K562 (cell line): Measurements from ENCODE around the gene UTRN. TPM values are rescaled to one million over a fixed set of nuclear protein-coding genes. Genes with fewer than 3 reads are reported as not detected.

ENCODE experiments used
- ATAC-seq: fragments of 200-7000 bp; cut with Tn5 transposase; 3 replicates; pipeline ENCODE4 v1.9.1; 2020; ENCODE audit warnings: moderate library complexity
- BruUV-seq: library from RNA; stranded (reverse); fragments of 400-500 nt; replicated peaks from 2 replicates; lab custom pipeline; 2021; lab: Mats Ljungman, UMichigan
- CTCF ChIA-PET: fragments of 300-600 bp; formaldehyde crosslinking; extraction: SDS; loops from one replicate; lab custom pipeline; 2021; ENCODE audit warnings: low intra/inter-chr PET ratio; lab: Yijun Ruan, JAX
- POLR2A ChIA-PET: fragments of 300-600, 350-650 bp; sonication (Branson Sonifier 250); formaldehyde crosslinking; extraction: SDS; loops from one replicate; lab custom pipeline; 2021; ENCODE audit warnings: antibody characterized with exemption, inconsistent platforms; lab: Yijun Ruan, JAX
- DNase-seq, 4 experiments: peaks; one replicate each; pipeline versions ENCODE4 v3.0.0 to v3.0.0-alpha.2; 2011 to 2018; ENCODE audit warnings: low spot score in 3 of 4, mixed read lengths in 3 of 4; ENCODE audit errors: extremely low read depth in 1 of 4
- FAIRE-seq: peaks from 2 replicates; lab custom pipeline; 2011; peaks lifted over from hg19 to GRCh38; lab: Jason Lieb, UNC
- H2AFZ ChIP-seq: 2 replicates; pipeline ENCODE4 v1.6.0; 2011; ENCODE audit warnings: low read depth, low read length, control low read depth, inconsistent platforms
- H3K27ac ChIP-seq: fragments of 200-600 bp; 3 replicates; pipeline ENCODE4 v1.8.0; 2011; ENCODE audit warnings: low read depth, mild to moderate bottlenecking, control low read depth, inconsistent platforms, low read length, moderate library complexity, mixed read lengths; ENCODE audit errors: extremely low read depth
- H3K27me3 ChIP-seq, 2 experiments: fragments of 300-600 bp in 1 of 2; 2 replicates in 1 of 2; 3 replicates in 1 of 2; pipeline versions ENCODE4 v1.6.0 to v1.8.0; 2011; ENCODE audit warnings: inconsistent platforms in 2 of 2, low read length in 2 of 2, mild to moderate bottlenecking in 1 of 2, mixed read lengths in 1 of 2, moderate library complexity in 1 of 2; ENCODE audit not compliant: control insufficient read depth in 2 of 2, insufficient read depth in 2 of 2
- H3K36me3 ChIP-seq: fragments of 300-600 bp; 3 replicates; pipeline ENCODE4 v1.8.0; 2011; ENCODE audit warnings: mild to moderate bottlenecking, low read length, inconsistent platforms; ENCODE audit not compliant: control insufficient read depth, insufficient read depth
- H3K4me1 ChIP-seq, 2 experiments: fragments of 200-600 bp in 1 of 2; replicated peaks in 1 of 2; 2 replicates in 1 of 2; 3 replicates in 1 of 2; pipeline versions ENCODE4 v1.5.1 to v1.8.0; 2011; ENCODE audit warnings: inconsistent platforms in 2 of 2, low read length in 2 of 2, mild to moderate bottlenecking in 1 of 2, mixed read lengths in 1 of 2, moderate library complexity in 1 of 2; ENCODE audit not compliant: control insufficient read depth in 2 of 2, insufficient read depth in 2 of 2
- H3K4me2 ChIP-seq: 2 replicates; pipeline ENCODE4 v1.6.1; 2011; ENCODE audit warnings: low read length, control low read depth, inconsistent platforms, mixed read lengths; ENCODE audit not compliant: insufficient read depth
- H3K4me3 ChIP-seq: fragments of 200-600 bp; sonication (generic), shearing (Covaris generic); 2 replicates; pipeline ENCODE4 v1.5.1; 2016; ENCODE audit warnings: control low read depth, inconsistent platforms
- H3K79me2 ChIP-seq: fragments of 200-600 bp; 3 replicates; pipeline ENCODE4 v1.8.0; 2011; ENCODE audit warnings: low read length, inconsistent platforms; ENCODE audit not compliant: control insufficient read depth, insufficient read depth
- H3K9ac ChIP-seq, 2 experiments: 2 replicates each; pipeline versions ENCODE4 v1.6.0 to v1.6.1; 2011; ENCODE audit warnings: low read depth in 2 of 2, low read length in 2 of 2, control low read depth in 1 of 2, inconsistent platforms in 1 of 2, mild to moderate bottlenecking in 1 of 2, mixed read lengths in 1 of 2; ENCODE audit not compliant: insufficient read depth in 1 of 2
- H3K9me1 ChIP-seq: one replicate; pipeline ENCODE4 v1.6.0; 2011; ENCODE audit warnings: inconsistent platforms, mild to moderate bottlenecking, low read length, moderate library complexity; ENCODE audit not compliant: control insufficient read depth, insufficient read depth
- H3K9me3 ChIP-seq: replicated peaks from 2 replicates; pipeline ENCODE4 v1.5.1; 2011; ENCODE audit warnings: low read depth, low read length, inconsistent platforms; ENCODE audit not compliant: control insufficient read depth, insufficient read depth
- H4K20me1 ChIP-seq: replicated peaks from 2 replicates; pipeline ENCODE4 v1.6.1; 2011; ENCODE audit warnings: low read length, inconsistent platforms, mixed read lengths; ENCODE audit not compliant: control insufficient read depth, insufficient read depth
- ATF4 ChIP-seq: fragments of 450-650 bp; formaldehyde crosslinking; IDR thresholded peaks from 2 replicates; pipeline ENCODE4 v1.4.0; 2022; ENCODE audit warnings: mild to moderate bottlenecking, moderate library complexity
- CXXC5 ChIP-seq: fragments of 250-450 bp; sonication (Bioruptor Pico); IDR thresholded peaks from 2 replicates; pipeline ENCODE4 v1.8.0; 2022; ENCODE audit warnings: inconsistent platforms, mild to moderate bottlenecking, moderate library complexity
- DPF2 ChIP-seq: fragments of 450-650 bp; IDR thresholded peaks from 2 replicates; pipeline ENCODE4 v1.6.1; 2016
- HEY1 ChIP-seq: fragments of 250-450 bp; sonication (Bioruptor Pico); IDR thresholded peaks from 2 replicates; pipeline ENCODE4 v1.5.0; 2020; ENCODE audit warnings: mild to moderate bottlenecking, moderate library complexity, borderline replicate concordance
- MAX ChIP-seq: sonication (generic); formaldehyde crosslinking; IDR thresholded peaks from 2 replicates; pipeline ENCODE4 v1.9.0; 2022; ENCODE audit warnings: mild to moderate bottlenecking, missing genetic modification reagents
- PBX2 ChIP-seq, 2 experiments: IDR thresholded peaks in 1 of 2; conservative IDR thresholded peaks in 1 of 2; 2 replicates each; pipeline ENCODE4 v1.6.1; 2016; ENCODE audit warnings: low read depth in 2 of 2, mild to moderate bottlenecking in 1 of 2, missing compliant biosample characterization in 1 of 2, missing genetic modification characterization in 1 of 2, moderate library complexity in 1 of 2
- RNF2 ChIP-seq: sonication (generic); IDR thresholded peaks from 2 replicates; pipeline ENCODE4 v1.6.1; 2016
- SRSF1 ChIP-seq: fragments of 200-400 bp; formaldehyde crosslinking; IDR thresholded peaks from 2 replicates; pipeline ENCODE4 v1.6.1; 2017; ENCODE audit warnings: mild to moderate bottlenecking, low read depth, low read length, moderate library complexity
- TSC22D4 ChIP-seq: fragments of 450-650 bp; IDR thresholded peaks from 2 replicates; pipeline ENCODE4 v1.6.1; 2016; ENCODE audit warnings: missing genetic modification characterization, missing biosample characterization, control low read depth
- ZNF165 ChIP-seq: fragments of 250-450 bp; sonication (Bioruptor Pico); IDR thresholded peaks from 2 replicates; pipeline ENCODE4 v1.4.0; 2020; ENCODE audit warnings: borderline replicate concordance
- ZNF354B ChIP-seq: fragments of 250-450 bp; sonication (Bioruptor Pico); IDR thresholded peaks from 2 replicates; pipeline ENCODE4 v1.4.0; 2020
- WGBS: fragments of 100-300 bp; shearing (Covaris generic); methylation state at CpG from one replicate; pipeline ENCODE4 v1.1.6; 2016; ENCODE audit warnings: low coverage, mixed read lengths; ENCODE audit not compliant: insufficient coverage; ENCODE audit errors: missing lambda C conversion rate; 5-methylcytosine and 5-hydroxymethylcytosine counted together
- in situ Hi-C: fragments of 300-500 bp; cut with MboI; formaldehyde crosslinking; loops from 4 replicates; pipeline ENCODE4 v1.15.0; 2018; ENCODE audit warnings: inconsistent platforms, mixed read lengths
- intact Hi-C: fragments of 100-400 bp; cut with micrococcal nuclease; formaldehyde crosslinking; loops from 2 replicates; pipeline ENCODE4 v1.14.2; 2022
- polyA plus RNA-seq, 8 experiments: library from polyadenylated mRNA; depleted of rRNA in 4 of 8; stranded (reverse) in 5 of 8; unstranded in 3 of 8; fragments of >200 nt; fragmentation: Nextera tagmentation in 2 of 8; fragmentation: Illumina TruSeq in 1 of 8; extraction: Ambion mirVana in 2 of 8; extraction: Trizol in 1 of 8; gene quantifications; 2 replicates each; pipeline versions ENCODE4 v1.2.1 to v1.2.3, GENCODE V29; 2011 to 2014; ENCODE audit warnings: inconsistent platforms in 1 of 8, missing spikeins in 1 of 8
- total RNA-seq, 7 experiments: library from RNA; depleted of rRNA in 6 of 7; stranded (reverse); fragments of >200 nt in 6 of 7; fragmentation: Illumina TruSeq in 2 of 7; extraction: Trizol in 2 of 7; gene quantifications; 2 replicates each; pipeline versions ENCODE4 v1.2.1 to v1.2.3, GENCODE V29; 2011 to 2021; ENCODE audit warnings: low replicate concordance in 1 of 7

UTRN gene
- total and polyA plus RNA-seq, 9 of the 15 experiments (the other 6 are each of a cell fraction or from before 2014, with no cell fraction given) = 0.94 to 22.4 (median 10.0) TPM

GRCh38 chr6:144305985-144306384 is 20.9 kb downstream of the UTRN start:
- POLR2A ChIA-PET = interaction anchor here (1.1 kb wide), 1 partner anchor 15 kb away, joined by 4 read pairs; no protein-coding TSS in a partner anchor
- H3K9ac ChIP-seq = no peak overlapping the region
- no peak overlapping the region for H3K4me2 ChIP-seq
- H3K9me1 ChIP-seq = no peaks in the 10 kb centered on the region
- intact Hi-C loops = no loop called here
- no peaks in the 10 kb centered on the region for H3K9me3 ChIP-seq
- no peaks in the 10 kb centered on the region for H4K20me1 ChIP-seq
- in situ Hi-C loops = no loop called here
- no peak overlapping the region for H3K27ac ChIP-seq
- no peaks in the 10 kb centered on the region for H3K79me2 ChIP-seq
- H3K4me3 ChIP-seq = no peak overlapping the region
- DNase-seq = no peak
- no TSS peak for BruUV-seq
- FAIRE-seq = no peak
- no peaks in the 10 kb centered on the region for H3K36me3 ChIP-seq
- peaks cover 8 to 16% of the 10 kb centered on the region in 2 experiments; a peak in 2 of 5 replicates for H3K27me3 ChIP-seq
- CTCF ChIA-PET = no interaction called here
- ATAC-seq = no peak
- 0% methylated on average over 3 of the region's 3 CpGs for WGBS
- H2AFZ ChIP-seq = no peak overlapping the region
- no peak for TF ChIP-seq ZNF165 (CRISPR knock-in tag)
- TF ChIP-seq RNF2 = no peak
- TF ChIP-seq TSC22D4 (tag) = no peak
- TF ChIP-seq MAX (CRISPR knock-in tag) = no peak
- TF ChIP-seq SRSF1 = no peak
- no peak for TF ChIP-seq ZNF354B (CRISPR knock-in tag)
- no peaks in the 10 kb centered on the region for H3K4me1 ChIP-seq

- Histone ChIP-seq H3K4me3 (no peak overlapping the region), H3K36me3 (no peaks in the 10 kb centered on the region), H4K20me1 (no peaks in the 10 kb centered on the region), H3K9me1 (no peaks in the 10 kb centered on the region), H3K4me2 (no peak overlapping the region), H3K27ac (no peak overlapping the region), H3K9ac (no peak overlapping the region), H3K4me1 (no peaks in the 10 kb centered on the region), H2AFZ (no peak overlapping the region), H3K27me3 (peaks cover 8 to 16% of the 10 kb centered on the region in 2 experiments; a peak in 2 of 5 replicates), H3K9me3 (no peaks in the 10 kb centered on the region), H3K79me2 (no peaks in the 10 kb centered on the region)
- ChIA-PET POLR2A (no interaction called here), CTCF (no interaction called here)
- intact Hi-C loops = no loop called here
- WGBS = 8% methylated on average over 3 of the region's 3 CpGs
- in situ Hi-C loops = no loop called here
- FAIRE-seq = no peak
- peak in 1 of 4 experiments; percentile 17 for DNase-seq
- BruUV-seq = no TSS peak
- peak; percentile 77 for ATAC-seq
- TF ChIP-seq CXXC5 (CRISPR knock-in tag) (peak; percentile 37), PBX2 (CRISPR knock-in tag; IDR thresholded peaks at IDR 0.05; ENCODE audit: low read depth) (no peak), PBX2 (tag; conservative IDR thresholded peaks at IDR 0.05; ENCODE audit: low read depth) (peak; percentile 55; the same call in 1 of the 2 replicates), DPF2 (no peak), ATF4 (CRISPR knock-in tag) (0 out of 2 replicates have a peak, but pooled peaks have one; percentile 19), HEY1 (CRISPR knock-in tag) (no peak)
These were observed 22.7 kb downstream of the UTRN start for GRCh38 chr6:144307880-144308279.
